ENCODE data around the gene SLC25A5.
A peak's percentile ranks its signal among the peaks of the same experiment; 100 is the strongest.

The SLC25A5 gene

DNA sequence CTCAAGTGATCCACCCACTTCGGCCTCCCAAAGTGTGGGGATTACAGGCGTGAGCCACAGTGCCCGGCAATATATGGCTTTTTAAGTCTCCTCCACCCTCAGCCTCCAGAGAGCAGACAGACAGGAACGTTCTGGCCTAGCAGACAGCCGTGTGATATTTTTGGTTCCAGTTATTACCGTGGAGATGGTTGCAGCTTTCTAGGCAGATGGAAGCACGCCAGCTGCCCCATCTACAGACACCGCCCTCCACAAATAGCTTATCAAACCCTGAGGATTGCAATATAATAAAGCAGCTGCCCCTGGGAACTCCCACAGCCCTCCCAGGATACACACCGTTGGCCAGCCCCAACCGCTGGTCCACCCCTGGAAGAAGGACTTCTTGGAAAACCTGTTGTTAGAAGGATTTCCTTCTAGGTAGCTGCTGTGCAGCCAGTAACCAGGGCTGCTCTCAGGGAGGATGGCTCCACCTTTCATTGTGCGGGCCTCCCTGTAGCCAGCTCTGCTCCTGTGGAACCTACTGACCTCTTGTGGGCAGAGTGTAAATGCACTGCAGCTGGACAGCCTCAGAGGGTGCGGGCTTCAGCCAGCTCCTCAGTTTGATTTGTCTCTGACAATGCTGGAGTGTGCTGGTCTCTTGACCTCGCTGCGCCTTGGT lies 44.0 kb downstream of the SLC25A5 start:
- peak; percentile 63 for DNase-seq

- DNase-seq, result peak; percentile 63
Measured at GRCh38 chrX:119516157-119516702, 48.0 kb downstream of the SLC25A5 start.

DNA sequence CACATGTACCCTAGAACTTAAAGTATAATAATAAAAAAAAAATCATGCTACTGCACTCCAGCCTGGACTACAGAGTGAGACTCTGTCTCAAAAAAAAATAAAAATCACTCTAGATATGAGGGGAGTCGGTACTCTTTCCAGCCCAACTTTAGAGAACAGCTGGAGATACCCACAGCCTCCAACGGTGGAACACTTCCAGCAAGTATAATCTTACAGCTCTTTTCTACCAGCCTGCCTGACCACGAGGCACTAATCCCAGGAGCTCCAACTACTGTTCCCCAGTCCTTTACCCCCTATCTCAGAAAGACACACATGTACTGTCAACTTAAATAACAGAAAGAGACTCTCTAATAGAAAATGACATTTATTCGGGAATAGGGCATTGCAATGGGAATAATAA lies 50.1 kb downstream of the SLC25A5 start:
- no peak for DNase-seq
